Osteocyte (in vitro differentiated cells): ENCODE data around the gene RIN3. TPM values are rescaled to one million over a fixed set of nuclear protein-coding genes. Genes with fewer than 3 reads are reported as not detected.

Experiments used
- DNase-seq: peaks from one replicate; pipeline ENCODE4 v3.0.0; 2021; ENCODE audit warnings: mixed read lengths; ENCODE audit not compliant: unreplicated experiment; ENCODE audit errors: extremely low spot score
- H3K27ac Mint-ChIP-seq: one replicate; pipeline ENCODE4 v1.8.0; 2021; ENCODE audit warnings: mild to moderate bottlenecking, mixed read lengths; ENCODE audit not compliant: unreplicated experiment
- H3K27me3 Mint-ChIP-seq: one replicate; pipeline ENCODE4 v1.8.0; 2021; ENCODE audit warnings: mixed read lengths; ENCODE audit not compliant: unreplicated experiment
- H3K36me3 Mint-ChIP-seq: one replicate; pipeline ENCODE4 v1.8.0; 2021; ENCODE audit warnings: mixed read lengths; ENCODE audit not compliant: unreplicated experiment
- H3K4me1 Mint-ChIP-seq: one replicate; pipeline ENCODE4 v1.8.0; 2021; ENCODE audit warnings: mixed read lengths; ENCODE audit not compliant: unreplicated experiment
- H3K4me3 Mint-ChIP-seq: one replicate; pipeline ENCODE4 v1.8.0; 2021; ENCODE audit warnings: mild to moderate bottlenecking, moderate library complexity, mixed read lengths; ENCODE audit not compliant: unreplicated experiment
- H3K9me3 Mint-ChIP-seq: one replicate; pipeline ENCODE4 v1.8.0; 2021; ENCODE audit warnings: mixed read lengths; ENCODE audit not compliant: unreplicated experiment
- CTCF ChIP-seq: fragments of 200-600 bp; sonication (generic); IDR thresholded peaks from 2 replicates; pipeline ENCODE4 v1.5.0; 2021; ENCODE audit warnings: antibody characterized with exemption, mild to moderate bottlenecking, moderate library complexity
- total RNA-seq: library from RNA; stranded (reverse); gene quantifications from 2 replicates; pipeline ENCODE4 v1.2.1, GENCODE V29; 2021

RIN3 gene
- total RNA-seq, 1 donor from 2014 or later, result 26.7 TPM

GRCh38 chr14:92487513-92488133 lies 26.0 kb upstream of the RIN3 start:
- no peak for TF ChIP-seq CTCF
- Mint-ChIP-seq H3K4me3 (no peak overlapping the region), H3K36me3 (no peaks in the 10 kb centered on the region), H3K4me1 (peaks cover 10% of the 10 kb centered on the region), H3K9me3 (no peaks in the 10 kb centered on the region), H3K27me3 (no peaks in the 10 kb centered on the region), H3K27ac (peak overlapping the region; percentile 39)
- DNase-seq, result peak; percentile 57

- Mint-ChIP-seq H3K27me3 (no peaks in the 10 kb centered on the region), H3K27ac (no peak overlapping the region), H3K36me3 (no peaks in the 10 kb centered on the region), H3K9me3 (no peaks in the 10 kb centered on the region), H3K4me1 (peaks cover 10% of the 10 kb centered on the region), H3K4me3 (no peak overlapping the region)
- DNase-seq, result peak; percentile 69
- no peak for TF ChIP-seq CTCF
Observed at GRCh38 chr14:92489394-92490238, 24.0 kb upstream of the RIN3 start.

- peak; percentile 77 for DNase-seq
- peaks cover 10% of the 10 kb centered on the region for H3K4me1 Mint-ChIP-seq
- no peak for TF ChIP-seq CTCF
- no peaks in the 10 kb centered on the region for H3K9me3 Mint-ChIP-seq
- H3K27me3 Mint-ChIP-seq, result no peaks in the 10 kb centered on the region
- no peak overlapping the region for H3K27ac Mint-ChIP-seq
- no peak overlapping the region for H3K4me3 Mint-ChIP-seq
- H3K36me3 Mint-ChIP-seq, result no peaks in the 10 kb centered on the region
Observed at GRCh38 chr14:92490239-92490959, 23.2 kb upstream of the RIN3 start.

- no peak for TF ChIP-seq CTCF
- no peaks in the 10 kb centered on the region for H3K36me3 Mint-ChIP-seq
- peaks cover 10% of the 10 kb centered on the region for H3K4me1 Mint-ChIP-seq
- DNase-seq, result peak; percentile 59
- no peaks in the 10 kb centered on the region for H3K27me3 Mint-ChIP-seq
- H3K27ac Mint-ChIP-seq, result no peak overlapping the region
- H3K9me3 Mint-ChIP-seq, result no peaks in the 10 kb centered on the region
- H3K4me3 Mint-ChIP-seq, result no peak overlapping the region
Observed at GRCh38 chr14:92491782-92492181, 21.8 kb upstream of the RIN3 start.

GRCh38 chr14:92492258-92492657 lies 21.3 kb upstream of the RIN3 start:
- no peak for DNase-seq
- Mint-ChIP-seq H3K4me3 (no peak overlapping the region), H3K27me3 (no peaks in the 10 kb centered on the region), H3K27ac (no peak overlapping the region), H3K36me3 (no peaks in the 10 kb centered on the region), H3K4me1 (peaks cover 6% of the 10 kb centered on the region), H3K9me3 (no peaks in the 10 kb centered on the region)
- no peak for TF ChIP-seq CTCF
